Measurements from ENCODE around the gene ADPGK.

- TF ChIP-seq TAF1 (IDR thresholded peaks at IDR 0.05; ENCODE audit: low read depth): no peak
- TF ChIP-seq EP300 (conservative IDR thresholded peaks at IDR 0.05; ENCODE audit: poor library complexity, severe bottlenecking): no peak
- no peak for TF ChIP-seq CTCF (IDR thresholded peaks at IDR 0.05; ENCODE audit: poor library complexity, severe bottlenecking)
- TF ChIP-seq REST (IDR thresholded peaks at IDR 0.05; ENCODE audit: borderline replicate concordance): no peak
These were observed 31.7 kb downstream of the ADPGK start for GRCh38 chr15:72751751-72752455.
